Stimulated activated CD4-positive, alpha-beta T cell treated with anti-CD3 and anti-CD28 coated beads, TNF-alpha, amount 100 ng/mL, for 24 hours (primary cell): ENCODE measurements around the gene TIGD6.
"Not testable (repeated sequence)": the region's sequence is repeated elsewhere in the genome, so short reads cannot be mapped to it uniquely, and the experiment has no call there.

ENCODE experiments used
- DNase-seq, 3 experiments: peaks; one replicate each; pipeline ENCODE4 v3.0.0-alpha.2; 2020; ENCODE audit warnings: low read depth in 3 of 3

Gene TIGD6

GRCh38 chr5:149975409-149975808, 25.0 kb downstream of the TIGD6 start:
- no peak for DNase-seq

GRCh38 chr5:149969181-149969930, 31.1 kb downstream of the TIGD6 start:
- no peak for DNase-seq

- no peak for DNase-seq
Measured at GRCh38 chr5:149966946-149967345, 33.5 kb downstream of the TIGD6 start.

- DNase-seq: no peak
Measured at GRCh38 chr5:149963729-149964128, 36.7 kb downstream of the TIGD6 start.

- no peak for DNase-seq
Measured at GRCh38 chr5:149962601-149963300, 37.7 kb downstream of the TIGD6 start.

GRCh38 chr5:149961957-149962409, 38.5 kb downstream of the TIGD6 start:
- no peak for DNase-seq

- no peak for DNase-seq
Measured at GRCh38 chr5:149961186-149961685, 39.2 kb downstream of the TIGD6 start.

- DNase-seq: peak; percentile 88 to 94 (median 90)
Measured at GRCh38 chr5:149960272-149961185, 39.9 kb downstream of the TIGD6 start, which contains the start of gene SLC26A2. Gene SLC26A2, plus strand, starts transcription at chr5:149960758. Its CDS starts 16,895 bp downstream, at chr5:149977653.

GRCh38 chr5:149959406-149960236, 40.8 kb downstream of the TIGD6 start:
- DNase-seq: peak; percentile 12 to 52 (median 37)

- DNase-seq: no peak
Measured at GRCh38 chr5:149957855-149958254, 42.6 kb downstream of the TIGD6 start.

- DNase-seq: no peak
Measured at GRCh38 chr5:149956685-149957084, 43.8 kb downstream of the TIGD6 start.

GRCh38 chr5:149954798-149955197, 45.7 kb downstream of the TIGD6 start:
- DNase-seq: no peak

- no peak for DNase-seq
Measured at GRCh38 chr5:149953436-149954121, 46.9 kb downstream of the TIGD6 start.

GRCh38 chr5:149951138-149951749, 49.2 kb downstream of the TIGD6 start:
- no peak for DNase-seq

- no peak for DNase-seq
Measured at GRCh38 chr5:149948993-149949392, 51.5 kb downstream of the TIGD6 start.

GRCh38 chr5:149946118-149946517, 54.3 kb downstream of the TIGD6 start:
- DNase-seq: no peak

- no peak for DNase-seq
Measured at GRCh38 chr5:149944666-149945065, 55.8 kb downstream of the TIGD6 start, which contains the start of gene PDE6A. Gene PDE6A, minus strand, starts transcription at chr5:149944793. Its CDS starts 120 bp downstream, at chr5:149944673.

- not testable (repeated sequence) for DNase-seq
Measured at GRCh38 chr5:149943177-149943949, 57.1 kb downstream of the TIGD6 start.
